NB4 (cell line): Measurements from ENCODE around the gene RPL10.

Experiments
- CTCF ChIP-seq: IDR thresholded peaks from one replicate; pipeline ENCODE4 v1.5.1; 2012; ENCODE audit warnings: low read depth, low read length
- MYC ChIP-seq: IDR thresholded peaks from 2 replicates; pipeline ENCODE4 v1.6.1; 2011; ENCODE audit warnings: low read depth, low read length

- TF ChIP-seq CTCF (no peak), MYC (no peak)
Measured at GRCh38 chrX:154450312-154450711, 52.1 kb downstream of the RPL10 start.
